HCT116 (cell line): ENCODE measurements around the gene SDF4. TPM values are rescaled to one million over a fixed set of nuclear protein-coding genes. Genes with fewer than 3 reads are reported as not detected.

ENCODE experiments used
- ATAC-seq: fragments of 200-7000 bp; cut with Tn5 transposase; 2 replicates; pipeline ENCODE4 v1.9.1; 2020; ENCODE audit warnings: mild to moderate bottlenecking, moderate library complexity
- BruUV-seq: library from RNA; stranded (reverse); fragments of 400-500 nt; replicated peaks from 2 replicates; lab custom pipeline; 2021; lab: Mats Ljungman, UMichigan
- CTCF ChIA-PET: fragments of 300-600 bp; sonication (Branson Sonifier 250); formaldehyde crosslinking; loops from one replicate; lab custom pipeline; 2021; ENCODE audit warnings: antibody characterized with exemption; lab: Charles Lee
- POLR2A ChIA-PET: fragments of 300-600, 350-600 bp; sonication (Branson Sonifier 250); formaldehyde crosslinking; loops from one replicate; lab custom pipeline; 2021; ENCODE audit warnings: antibody characterized with exemption; lab: Charles Lee
- RAD21 ChIA-PET, 2 experiments: fragments of 300-600 bp; sonication (Branson Sonifier 250); formaldehyde crosslinking; loops; one replicate each; lab custom pipeline; 2023; ENCODE audit warnings: low total read pairs in 2 of 2; ENCODE audit not compliant: uncharacterized antibody in 2 of 2, unreplicated experiment in 2 of 2, low non-redundant PET in 1 of 2; lab: Charles Lee
- DNase-seq: peaks from one replicate; pipeline ENCODE4 v3.0.0-alpha.2; 2010; ENCODE audit warnings: low read depth, low spot score
- H2AFZ ChIP-seq: fragments of 200-600 bp; shearing (Covaris generic), sonication (generic); 2 replicates; pipeline ENCODE4 v1.6.1; 2017; ENCODE audit warnings: low read depth, mixed run types, mixed read lengths, antibody characterized with exemption, low read length; ENCODE audit not compliant: poor library complexity, severe bottlenecking
- H3K27ac ChIP-seq: 2 replicates; pipeline ENCODE4 v1.5.1; 2012; ENCODE audit warnings: low read depth, low read length
- H3K27me3 ChIP-seq: fragments of 200-600 bp; sonication (generic); 2 replicates; pipeline ENCODE4 v1.6.1; 2016; ENCODE audit warnings: mixed run types, low read length, mixed read lengths; ENCODE audit not compliant: insufficient read depth
- H3K36me3 ChIP-seq, 2 experiments: fragments of 200-500 bp in 1 of 2; fragments of 200-600 bp in 1 of 2; sonication (Bioruptor generic) in 1 of 2; sonication (generic) in 1 of 2; 2 replicates each; pipeline versions ENCODE4 v1.5.1 to v1.6.1; 2014 to 2016; ENCODE audit warnings: low read length in 2 of 2, inconsistent platforms in 1 of 2, mixed read lengths in 1 of 2, mixed run types in 1 of 2; ENCODE audit not compliant: insufficient read depth in 2 of 2, control insufficient read depth in 1 of 2
- H3K4me1 ChIP-seq, 2 experiments: fragments of 200-600 bp in 1 of 2; sonication (generic) in 1 of 2; 2 replicates each; pipeline versions ENCODE4 v1.5.1 to v1.6.1; 2012 to 2017; ENCODE audit warnings: low read length in 2 of 2, inconsistent platforms in 1 of 2, mild to moderate bottlenecking in 1 of 2, mixed read lengths in 1 of 2, mixed run types in 1 of 2, moderate library complexity in 1 of 2; ENCODE audit not compliant: insufficient read depth in 2 of 2, control insufficient read depth in 1 of 2
- H3K4me2 ChIP-seq: fragments of 200-600 bp; sonication (generic); 2 replicates; pipeline ENCODE4 v1.6.1; 2017; ENCODE audit warnings: mixed run types, low read length, mixed read lengths
- H3K4me3 ChIP-seq, 2 experiments: fragments of 200-600 bp in 1 of 2; sonication (generic) in 1 of 2; replicated peaks in 1 of 2; 2 replicates each; pipeline ENCODE4 v1.5.1; 2011 to 2016; ENCODE audit warnings: low read length in 2 of 2, control low read depth in 1 of 2, low read depth in 1 of 2, mild to moderate bottlenecking in 1 of 2, mixed read lengths in 1 of 2, mixed run types in 1 of 2
- H3K79me2 ChIP-seq: fragments of 200-600 bp; sonication (generic); 2 replicates; pipeline ENCODE4 v1.6.1; 2017; ENCODE audit warnings: mild to moderate bottlenecking, mixed run types, low read length, moderate library complexity, mixed read lengths; ENCODE audit not compliant: insufficient read depth
- H3K9ac ChIP-seq: fragments of 200-600 bp; sonication (generic); 2 replicates; pipeline ENCODE4 v1.6.1; 2016; ENCODE audit warnings: low read length, mixed read lengths
- H3K9me2 ChIP-seq: fragments of 200-600 bp; sonication (generic), shearing (Covaris generic); 2 replicates; pipeline ENCODE4 v1.6.1; 2017; ENCODE audit warnings: mixed run types, mild to moderate bottlenecking, moderate library complexity; ENCODE audit not compliant: insufficient read depth
- H3K9me3 ChIP-seq, 2 experiments: fragments of 200-500 bp in 1 of 2; fragments of 200-600 bp in 1 of 2; sonication (Bioruptor generic) in 1 of 2; sonication (generic) in 1 of 2; 2 replicates each; pipeline ENCODE4 v1.6.1; 2014 to 2017; ENCODE audit warnings: low read length in 2 of 2, mixed read lengths in 2 of 2, inconsistent platforms in 1 of 2, low read depth in 1 of 2, mild to moderate bottlenecking in 1 of 2, mixed run types in 1 of 2, moderate library complexity in 1 of 2; ENCODE audit not compliant: control insufficient read depth in 1 of 2, insufficient read depth in 1 of 2
- H4K20me1 ChIP-seq: fragments of 200-600 bp; sonication (generic), shearing (Covaris generic); 2 replicates; pipeline ENCODE4 v1.6.1; 2017; ENCODE audit warnings: mixed run types, mild to moderate bottlenecking, moderate library complexity; ENCODE audit not compliant: insufficient read depth
- CBX3 ChIP-seq: IDR thresholded peaks from 2 replicates; pipeline ENCODE4 v1.6.1; 2012; ENCODE audit warnings: low read depth
- CTCF ChIP-seq, 3 experiments: fragments of 200-600 bp in 1 of 3; sonication (generic) in 1 of 3; IDR thresholded peaks in 2 of 3; conservative IDR thresholded peaks in 1 of 3; 2 replicates each; pipeline ENCODE4 v1.5.1; 2012 to 2017; ENCODE audit warnings: low read depth in 2 of 3, low read length in 2 of 3, antibody characterized with exemption in 1 of 3, borderline replicate concordance in 1 of 3, control low read depth in 1 of 3, mild to moderate bottlenecking in 1 of 3, mixed read lengths in 1 of 3, mixed run types in 1 of 3, moderate library complexity in 1 of 3; ENCODE audit not compliant: insufficient read depth in 1 of 3
- EGR1 ChIP-seq: IDR thresholded peaks from 2 replicates; pipeline ENCODE4 v1.6.1; 2012; ENCODE audit warnings: low read depth
- ELF1 ChIP-seq: IDR thresholded peaks from 2 replicates; pipeline ENCODE4 v1.6.1; 2012; ENCODE audit warnings: low read depth, borderline replicate concordance
- EZH2 ChIP-seq: fragments of 200-600 bp; sonication (generic); IDR thresholded peaks from 2 replicates; pipeline ENCODE4 v1.6.1; 2017; ENCODE audit warnings: antibody characterized with exemption, mixed run types
- JUND ChIP-seq: IDR thresholded peaks from 2 replicates; pipeline ENCODE4 v1.6.1; 2012
- MAX ChIP-seq: IDR thresholded peaks from 2 replicates; pipeline ENCODE4 v1.6.1; 2012
- POLR2A ChIP-seq: IDR thresholded peaks from 2 replicates; pipeline ENCODE4 v1.7.0; 2011; ENCODE audit warnings: borderline replicate concordance; ENCODE audit not compliant: insufficient read depth, insufficient read length; ENCODE audit errors: extremely low read depth
- POLR2AphosphoS5 ChIP-seq: IDR thresholded peaks from 2 replicates; pipeline ENCODE4 v1.6.1; 2011; ENCODE audit warnings: mild to moderate bottlenecking, low read depth, low read length, moderate library complexity
- RAD21 ChIP-seq: IDR thresholded peaks from 2 replicates; pipeline ENCODE4 v1.6.1; 2012; ENCODE audit warnings: low read depth, mild to moderate bottlenecking
- REST ChIP-seq: IDR thresholded peaks from 2 replicates; pipeline ENCODE4 v1.6.1; 2012; ENCODE audit warnings: low read depth
- SIN3A ChIP-seq: IDR thresholded peaks from 2 replicates; pipeline ENCODE4 v1.6.1; 2012; ENCODE audit warnings: low read depth
- SRF ChIP-seq: IDR thresholded peaks from 2 replicates; pipeline ENCODE4 v1.6.1; 2012; ENCODE audit warnings: low read depth
- TCF7L2 ChIP-seq: IDR thresholded peaks from 2 replicates; pipeline ENCODE4 v1.7.0; 2011; ENCODE audit warnings: borderline replicate concordance, inconsistent platforms; ENCODE audit not compliant: insufficient read depth, insufficient read length; ENCODE audit errors: extremely low read depth
- YY1 ChIP-seq: IDR thresholded peaks from 2 replicates; pipeline ENCODE4 v1.6.1; 2011; ENCODE audit warnings: low read length, low read depth, moderate library complexity, mild to moderate bottlenecking; ENCODE audit not compliant: insufficient replicate concordance; ENCODE audit errors: extremely low read depth
- ZBTB33 ChIP-seq: IDR thresholded peaks from 2 replicates; pipeline ENCODE4 v1.6.1; 2011; ENCODE audit warnings: mild to moderate bottlenecking, low read length, moderate library complexity; ENCODE audit not compliant: insufficient replicate concordance; ENCODE audit errors: extremely low read depth
- ZFX ChIP-seq: fragments of 450-650 bp; IDR thresholded peaks from 2 replicates; pipeline ENCODE4 v1.6.1; 2017
- intact Hi-C: fragments of 100-400 bp; cut with micrococcal nuclease; formaldehyde crosslinking; loops from 2 replicates; pipeline ENCODE4 v1.10.0; 2022
- total RNA-seq: library from RNA; stranded (reverse); gene quantifications from one replicate; pipeline ENCODE4 v1.2.1, GENCODE V29; 2021; ENCODE audit not compliant: unreplicated experiment

SDF4 gene
- total RNA-seq, 1 experiment from 2014 or later, result 133 TPM

DNA sequence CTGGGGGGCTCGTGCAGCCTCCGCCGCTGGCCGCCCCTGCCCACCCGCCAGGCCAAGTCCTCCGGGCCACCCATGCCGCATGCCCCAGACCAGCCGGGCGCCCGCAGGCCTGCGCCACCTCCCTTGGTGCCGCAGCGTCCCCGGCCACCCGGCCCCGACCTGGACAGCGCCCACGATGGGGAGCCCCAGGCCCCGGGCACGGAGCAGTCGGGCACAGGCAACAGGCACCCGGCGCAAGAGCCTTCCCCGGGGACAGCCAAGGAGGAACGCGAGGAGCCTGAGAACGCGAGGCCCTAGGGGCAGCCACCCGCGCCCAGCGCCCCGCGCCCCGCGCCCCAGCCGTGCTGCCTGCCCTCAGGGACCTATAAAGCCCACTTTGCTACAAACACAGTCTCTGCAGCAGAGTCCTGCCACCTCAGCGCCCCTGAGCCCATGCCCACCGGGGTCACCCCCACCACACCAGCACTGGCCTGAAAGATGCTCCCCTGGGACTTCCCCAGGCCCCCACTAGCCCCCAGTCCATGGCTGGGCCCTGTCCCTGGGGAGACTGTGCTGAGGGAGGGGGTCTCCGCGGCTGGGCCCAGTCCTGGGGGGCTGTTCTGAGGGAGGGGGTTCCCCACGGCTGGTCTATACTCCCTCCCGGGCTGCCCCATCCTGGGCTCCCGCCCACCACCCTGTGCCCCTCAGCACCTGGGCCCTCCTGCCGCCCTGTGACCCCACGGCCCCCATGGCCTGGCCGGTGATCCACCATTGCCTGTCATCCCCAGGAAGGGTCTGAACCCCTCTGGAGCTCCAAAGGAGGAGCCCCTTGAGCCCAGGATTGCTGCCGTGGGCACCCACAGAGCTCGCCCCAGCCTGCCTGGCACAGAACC lies 34.0 kb downstream of the SDF4 start:
- no peak overlapping the region for H3K4me3 ChIP-seq
- no peaks in the 10 kb centered on the region for H4K20me1 ChIP-seq
- no peak overlapping the region for H3K27ac ChIP-seq
- H3K4me1 ChIP-seq, result peaks cover 0 to 5% of the 10 kb centered on the region in 2 experiments; a peak in 1 of 4 replicates
- no peak overlapping the region for H3K4me2 ChIP-seq
- DNase-seq, result no peak
- no peaks in the 10 kb centered on the region for H3K9me3 ChIP-seq
- BruUV-seq, result no TSS peak
- no peak for ATAC-seq
- POLR2A ChIA-PET, result no interaction called here
- TF ChIP-seq REST (no peak), RAD21 (no peak), SIN3A (no peak), JUND (no peak), CTCF (IDR thresholded peaks at IDR 0.05 in 2 of 3, conservative IDR thresholded peaks at IDR 0.05 in 1 of 3; ENCODE audit: borderline replicate concordance in 1 of 3, insufficient read depth in 1 of 3, low read depth in 2 of 3, low read length in 2 of 3) (no peak), CBX3 (no peak), EZH2 (no peak), MAX (no peak), ELF1 (no peak), POLR2A (no peak), ZFX (no peak), EGR1 (no peak), ZBTB33 (no peak), POLR2AphosphoS5 (no peak), TCF7L2 (no peak), YY1 (no peak), SRF (no peak)
- intact Hi-C loops, result no loop called here
- no peak overlapping the region for H2AFZ ChIP-seq
- CTCF ChIA-PET, result no interaction called here
- H3K9me2 ChIP-seq, result no peaks in the 10 kb centered on the region
- no peaks in the 10 kb centered on the region for H3K79me2 ChIP-seq
- H3K36me3 ChIP-seq, result no peaks in the 10 kb centered on the region
- H3K9ac ChIP-seq, result no peak overlapping the region
- RAD21 ChIA-PET, result no interaction called here
- no peaks in the 10 kb centered on the region for H3K27me3 ChIP-seq
